DOHH2 (cell line): ENCODE results near the gene KCNA4.

Experiments
- H3F3A ChIP-seq: fragments of 200-600 bp; sonication (generic), shearing (Covaris generic); 2 replicates; pipeline ENCODE4 v1.6.0; 2016; ENCODE audit warnings: antibody characterized with exemption, mild to moderate bottlenecking; ENCODE audit not compliant: control insufficient read depth, insufficient read depth
- H3K27ac ChIP-seq: fragments of 200-600 bp; sonication (generic); 2 replicates; pipeline ENCODE4 v1.5.1; 2014; ENCODE audit warnings: low read depth, mild to moderate bottlenecking, low read length, moderate library complexity
- H3K27me3 ChIP-seq: fragments of 200-600 bp; sonication (generic); 2 replicates; pipeline ENCODE4 v1.6.1; 2014; ENCODE audit warnings: mild to moderate bottlenecking, low read length, mixed read lengths; ENCODE audit not compliant: control insufficient read depth
- H3K36me3 ChIP-seq: fragments of 200-600 bp; sonication (generic); 2 replicates; pipeline ENCODE4 v1.6.1; 2014; ENCODE audit warnings: mild to moderate bottlenecking, low read length, moderate library complexity, mixed read lengths; ENCODE audit not compliant: control insufficient read depth
- H3K4me1 ChIP-seq: fragments of 200-600 bp; sonication (generic); 2 replicates; pipeline ENCODE4 v1.6.1; 2014; ENCODE audit warnings: mild to moderate bottlenecking, low read length, mixed read lengths; ENCODE audit not compliant: control insufficient read depth
- H3K4me2 ChIP-seq: fragments of 200-600 bp; sonication (generic); 2 replicates; pipeline ENCODE4 v1.6.0; 2014; ENCODE audit warnings: mild to moderate bottlenecking, low read length, moderate library complexity
- H3K4me3 ChIP-seq: fragments of 200-600 bp; sonication (generic); 2 replicates; pipeline ENCODE4 v1.5.1; 2014; ENCODE audit warnings: mild to moderate bottlenecking, low read length, mixed read lengths
- H3K79me2 ChIP-seq: fragments of 200-600 bp; sonication (generic); 2 replicates; pipeline ENCODE4 v1.6.1; 2014; ENCODE audit warnings: mild to moderate bottlenecking, low read length, mixed read lengths; ENCODE audit not compliant: control insufficient read depth
- H3K9me2 ChIP-seq: fragments of 200-600 bp; sonication (generic); replicated peaks from 2 replicates; pipeline ENCODE4 v1.6.1; 2014; ENCODE audit warnings: mild to moderate bottlenecking, low read length, mixed read lengths; ENCODE audit not compliant: control insufficient read depth
- H3K9me3 ChIP-seq: fragments of 200-600 bp; sonication (generic); 2 replicates; pipeline ENCODE4 v1.6.1; 2014; ENCODE audit warnings: antibody characterized with exemption, low read length, mixed read lengths; ENCODE audit not compliant: control insufficient read depth, insufficient read depth
- H4K20me1 ChIP-seq: fragments of 200-600 bp; sonication (generic); 2 replicates; pipeline ENCODE4 v1.6.0; 2014; ENCODE audit warnings: low read depth, mild to moderate bottlenecking, antibody characterized with exemption, low read length, moderate library complexity; ENCODE audit not compliant: control insufficient read depth, insufficient read depth
- EZH2phosphoT487 ChIP-seq: fragments of 200-600 bp; sonication (generic); IDR thresholded peaks from 2 replicates; pipeline ENCODE4 v1.6.1; 2017; ENCODE audit warnings: borderline replicate concordance, mild to moderate bottlenecking, antibody characterized with exemption, low read length, moderate library complexity, mixed read lengths
- TF ChIP-seq, protein P1 (sequence below): fragments of 200-600 bp; sonication (generic); IDR thresholded peaks from one replicate; pipeline ENCODE4 v1.5.1; 2014; ENCODE audit warnings: antibody characterized with exemption, mild to moderate bottlenecking, low read depth, low read length; ENCODE audit not compliant: poor library complexity, severe bottlenecking

Gene KCNA4

DNA sequence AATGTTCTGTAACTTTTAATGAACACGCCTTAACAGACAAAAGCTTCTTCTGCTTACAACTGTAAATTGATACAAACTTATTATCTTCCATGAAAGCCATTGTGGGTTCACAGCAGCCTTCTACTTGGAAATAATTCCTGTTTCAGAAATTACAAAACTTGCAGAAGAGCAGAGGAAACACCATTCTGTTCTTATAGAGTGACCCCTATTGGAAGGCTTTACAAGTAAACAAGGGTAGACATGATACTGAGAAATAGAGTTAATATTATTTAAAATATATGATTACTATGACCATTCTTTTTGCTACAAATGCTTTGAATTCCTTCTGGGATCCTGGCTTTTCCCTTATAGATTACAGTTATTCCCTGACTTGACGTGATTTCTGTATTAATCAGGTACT is 32.4 kb upstream of the KCNA4 start:
- no peaks in the 10 kb centered on the region for H3K4me1 ChIP-seq
- TF ChIP-seq, protein P1, sequence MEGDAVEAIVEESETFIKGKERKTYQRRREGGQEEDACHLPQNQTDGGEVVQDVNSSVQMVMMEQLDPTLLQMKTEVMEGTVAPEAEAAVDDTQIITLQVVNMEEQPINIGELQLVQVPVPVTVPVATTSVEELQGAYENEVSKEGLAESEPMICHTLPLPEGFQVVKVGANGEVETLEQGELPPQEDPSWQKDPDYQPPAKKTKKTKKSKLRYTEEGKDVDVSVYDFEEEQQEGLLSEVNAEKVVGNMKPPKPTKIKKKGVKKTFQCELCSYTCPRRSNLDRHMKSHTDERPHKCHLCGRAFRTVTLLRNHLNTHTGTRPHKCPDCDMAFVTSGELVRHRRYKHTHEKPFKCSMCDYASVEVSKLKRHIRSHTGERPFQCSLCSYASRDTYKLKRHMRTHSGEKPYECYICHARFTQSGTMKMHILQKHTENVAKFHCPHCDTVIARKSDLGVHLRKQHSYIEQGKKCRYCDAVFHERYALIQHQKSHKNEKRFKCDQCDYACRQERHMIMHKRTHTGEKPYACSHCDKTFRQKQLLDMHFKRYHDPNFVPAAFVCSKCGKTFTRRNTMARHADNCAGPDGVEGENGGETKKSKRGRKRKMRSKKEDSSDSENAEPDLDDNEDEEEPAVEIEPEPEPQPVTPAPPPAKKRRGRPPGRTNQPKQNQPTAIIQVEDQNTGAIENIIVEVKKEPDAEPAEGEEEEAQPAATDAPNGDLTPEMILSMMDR, result no peak
- no peak for TF ChIP-seq EZH2phosphoT487
- no peaks in the 10 kb centered on the region for H4K20me1 ChIP-seq
- H3K4me3 ChIP-seq, result no peak overlapping the region
- H3K36me3 ChIP-seq, result no peaks in the 10 kb centered on the region
- no peak overlapping the region for H3K27ac ChIP-seq
- no peaks in the 10 kb centered on the region; the same call in 1 of the 2 replicates for H3K9me3 ChIP-seq
- no peak overlapping the region for H3K4me2 ChIP-seq
- no peaks in the 10 kb centered on the region for H3K27me3 ChIP-seq
- no peaks in the 10 kb centered on the region for H3K9me2 ChIP-seq
- H3F3A ChIP-seq, result no peaks in the 10 kb centered on the region
- no peaks in the 10 kb centered on the region for H3K79me2 ChIP-seq

DNA sequence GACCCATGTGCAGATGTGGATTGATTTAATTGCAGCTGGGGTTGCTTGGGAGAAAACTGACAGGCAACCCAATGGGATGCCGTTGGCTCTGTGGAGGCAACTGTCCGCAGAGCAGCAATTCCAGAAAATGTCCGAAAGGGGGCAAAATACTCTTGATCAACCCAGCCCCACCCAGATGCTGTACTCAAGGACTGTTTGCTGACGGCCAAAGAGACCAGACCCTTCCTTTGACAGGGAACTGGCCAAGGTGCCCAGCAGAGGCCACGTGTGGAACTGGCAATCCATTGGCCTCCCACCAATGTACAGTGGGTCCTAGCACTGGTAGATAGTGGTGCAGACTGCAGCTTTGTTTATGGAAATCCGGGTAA is 29.7 kb upstream of the KCNA4 start:
- no peaks in the 10 kb centered on the region for H3K4me1 ChIP-seq
- H3K4me3 ChIP-seq, result no peak overlapping the region
- no peaks in the 10 kb centered on the region for H4K20me1 ChIP-seq
- H3K27ac ChIP-seq, result no peak overlapping the region
- H3K27me3 ChIP-seq, result no peaks in the 10 kb centered on the region
- no peaks in the 10 kb centered on the region for H3K9me2 ChIP-seq
- H3F3A ChIP-seq, result no peaks in the 10 kb centered on the region
- H3K9me3 ChIP-seq, result no peaks in the 10 kb centered on the region; the same call in 1 of the 2 replicates
- no peaks in the 10 kb centered on the region for H3K79me2 ChIP-seq
- no peaks in the 10 kb centered on the region for H3K36me3 ChIP-seq
- TF ChIP-seq EZH2phosphoT487, result no peak
- TF ChIP-seq, protein P1, result no peak
- H3K4me2 ChIP-seq, result no peak overlapping the region

DNA sequence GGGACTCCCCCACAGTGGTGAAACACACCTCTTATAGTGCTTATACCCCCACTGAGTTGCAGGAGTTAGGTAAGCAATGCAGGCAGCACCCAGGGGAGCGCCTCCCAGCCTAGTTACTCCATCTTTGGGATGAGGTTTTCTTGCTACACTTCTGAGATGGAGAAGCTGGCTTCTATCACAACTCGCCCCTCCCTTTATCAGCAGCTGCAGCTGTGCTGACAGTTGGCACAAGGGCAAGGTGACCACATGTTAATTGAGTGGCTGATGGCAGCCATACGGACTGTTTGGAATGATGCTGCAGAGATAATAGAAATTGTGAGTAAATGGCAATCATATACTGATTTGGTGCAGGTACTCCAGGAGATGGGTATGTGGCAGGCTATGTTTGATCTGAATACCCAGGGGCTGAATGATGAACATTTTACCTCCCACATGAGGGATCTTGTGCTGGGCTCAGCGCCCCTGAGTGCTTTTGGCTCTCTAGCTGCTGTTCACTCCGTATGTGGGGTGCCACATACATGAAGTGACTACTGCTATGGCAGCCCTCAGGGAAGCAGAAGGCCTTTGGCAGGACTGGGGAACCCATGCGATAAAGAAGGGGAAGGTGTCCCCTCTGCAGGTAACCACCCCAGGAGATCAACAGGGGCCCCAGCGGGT is 29.2 kb upstream of the KCNA4 start:
- H3K9me2 ChIP-seq, result no peaks in the 10 kb centered on the region
- H3K4me3 ChIP-seq, result no peak overlapping the region
- TF ChIP-seq, protein P1, result no peak
- H3K4me1 ChIP-seq, result no peaks in the 10 kb centered on the region
- H3K36me3 ChIP-seq, result no peaks in the 10 kb centered on the region
- no peaks in the 10 kb centered on the region for H3F3A ChIP-seq
- H3K4me2 ChIP-seq, result no peak overlapping the region
- H3K9me3 ChIP-seq, result no peaks in the 10 kb centered on the region; the same call in 1 of the 2 replicates
- no peaks in the 10 kb centered on the region for H4K20me1 ChIP-seq
- H3K27me3 ChIP-seq, result no peaks in the 10 kb centered on the region
- no peak overlapping the region for H3K27ac ChIP-seq
- no peaks in the 10 kb centered on the region for H3K79me2 ChIP-seq
